C4-2B (cell line): ENCODE measurements around the gene MTF2.

ENCODE experiments used
- H3K27ac ChIP-seq: fragments of 450-650 bp; 2 replicates; pipeline ENCODE4 v1.5.1; 2017
- ZFX ChIP-seq: fragments of 450-650 bp; IDR thresholded peaks from 2 replicates; pipeline ENCODE4 v1.6.1; 2017
- TF ChIP-seq, protein P1 (sequence below): fragments of 450-650 bp; conservative IDR thresholded peaks from 2 replicates; pipeline ENCODE4 v1.5.1; 2017; ENCODE audit warnings: mild to moderate bottlenecking

MTF2 gene

DNA sequence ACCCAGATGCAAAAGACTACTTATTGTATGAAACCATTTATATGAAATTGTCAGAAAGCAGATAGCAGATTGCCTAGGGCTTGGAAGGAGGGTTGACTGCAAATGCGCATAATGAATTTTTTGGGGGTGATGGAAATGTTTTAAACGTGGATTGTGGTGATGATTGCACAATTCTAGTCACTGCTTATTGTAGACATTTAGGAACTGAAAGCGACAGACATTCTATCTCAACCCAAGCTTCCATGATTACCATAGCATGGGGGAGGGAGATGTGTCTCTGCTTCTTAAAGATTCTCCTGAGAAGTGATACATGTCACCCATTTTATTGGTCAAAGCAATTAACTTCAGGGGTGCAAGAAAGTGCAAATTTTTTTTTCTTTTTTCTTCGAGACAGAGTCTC lies 2.8 kb upstream of the MTF2 start:
- H3K27ac ChIP-seq: no peak overlapping the region
- TF ChIP-seq ZFX: no peak
- TF ChIP-seq, protein P1, sequence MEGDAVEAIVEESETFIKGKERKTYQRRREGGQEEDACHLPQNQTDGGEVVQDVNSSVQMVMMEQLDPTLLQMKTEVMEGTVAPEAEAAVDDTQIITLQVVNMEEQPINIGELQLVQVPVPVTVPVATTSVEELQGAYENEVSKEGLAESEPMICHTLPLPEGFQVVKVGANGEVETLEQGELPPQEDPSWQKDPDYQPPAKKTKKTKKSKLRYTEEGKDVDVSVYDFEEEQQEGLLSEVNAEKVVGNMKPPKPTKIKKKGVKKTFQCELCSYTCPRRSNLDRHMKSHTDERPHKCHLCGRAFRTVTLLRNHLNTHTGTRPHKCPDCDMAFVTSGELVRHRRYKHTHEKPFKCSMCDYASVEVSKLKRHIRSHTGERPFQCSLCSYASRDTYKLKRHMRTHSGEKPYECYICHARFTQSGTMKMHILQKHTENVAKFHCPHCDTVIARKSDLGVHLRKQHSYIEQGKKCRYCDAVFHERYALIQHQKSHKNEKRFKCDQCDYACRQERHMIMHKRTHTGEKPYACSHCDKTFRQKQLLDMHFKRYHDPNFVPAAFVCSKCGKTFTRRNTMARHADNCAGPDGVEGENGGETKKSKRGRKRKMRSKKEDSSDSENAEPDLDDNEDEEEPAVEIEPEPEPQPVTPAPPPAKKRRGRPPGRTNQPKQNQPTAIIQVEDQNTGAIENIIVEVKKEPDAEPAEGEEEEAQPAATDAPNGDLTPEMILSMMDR: no peak

DNA sequence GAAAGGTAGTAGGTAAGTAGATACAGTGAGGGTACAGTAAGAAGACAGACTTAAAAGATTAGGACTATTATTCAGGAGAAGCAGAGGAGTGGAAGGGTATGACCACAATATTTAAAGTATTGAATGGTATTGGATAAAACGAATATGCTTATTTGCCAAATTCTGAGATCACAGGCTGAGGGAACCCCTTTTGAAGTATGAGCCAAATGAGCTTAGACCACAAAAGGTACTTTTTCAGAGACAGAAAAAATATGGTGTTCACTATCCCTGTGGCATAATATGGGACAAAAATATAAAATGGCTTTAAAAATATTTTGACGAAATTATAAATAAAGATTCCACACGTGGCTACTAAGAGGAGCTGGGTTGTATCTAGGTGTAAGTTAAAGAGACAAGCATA lies 880 bp upstream of the MTF2 start:
- H3K27ac ChIP-seq: peak overlapping the region; percentile 90; the same call in 1 of the 2 replicates
- TF ChIP-seq, protein P1: no peak
- TF ChIP-seq ZFX: no peak

DNA sequence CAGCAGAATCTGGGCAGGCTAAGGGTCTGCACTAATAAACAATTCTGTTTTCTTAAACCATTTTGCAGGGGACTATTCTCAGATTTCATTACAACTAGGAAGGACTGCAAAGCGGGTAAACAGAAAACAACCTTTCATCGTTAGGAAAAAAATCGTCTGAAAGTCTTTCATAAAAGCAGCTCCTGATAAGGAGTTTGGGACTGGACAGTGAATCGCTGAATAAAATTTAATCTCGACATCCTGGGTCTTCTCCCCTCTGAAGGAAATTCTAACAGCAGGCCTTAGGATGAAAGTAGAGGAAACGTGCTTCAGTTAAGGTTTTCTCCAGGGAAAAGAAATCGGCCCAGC lies 471 bp upstream of the MTF2 start:
- TF ChIP-seq ZFX: no peak
- TF ChIP-seq, protein P1: no peak
- peak overlapping the region; percentile 90 for H3K27ac ChIP-seq

DNA sequence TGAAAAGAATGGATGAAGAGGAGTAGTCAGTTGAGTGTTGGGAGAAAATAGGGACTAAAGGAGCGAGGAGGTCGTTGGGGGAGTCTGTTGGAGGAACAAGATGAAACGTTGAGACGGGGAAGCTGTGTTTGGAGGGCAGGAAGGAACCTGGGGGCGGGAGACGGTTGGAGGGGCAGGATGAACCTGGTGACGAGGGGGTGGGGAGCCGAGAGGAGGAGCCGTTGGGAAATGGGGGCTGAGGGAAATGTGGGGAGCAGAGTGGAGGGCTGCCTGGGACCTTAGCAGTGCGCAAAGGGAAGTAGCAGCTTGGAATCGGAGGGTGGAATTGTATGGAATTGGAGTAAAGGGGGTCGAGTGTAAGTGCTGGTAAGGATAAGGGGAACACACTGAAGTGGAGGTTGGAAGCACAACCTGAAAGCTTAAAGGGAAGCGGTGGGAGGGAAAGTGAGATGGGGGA lies 630 bp downstream of the MTF2 start:
- TF ChIP-seq, protein P1: no peak
- no peak for TF ChIP-seq ZFX
- H3K27ac ChIP-seq: peak overlapping the region; percentile 90

DNA sequence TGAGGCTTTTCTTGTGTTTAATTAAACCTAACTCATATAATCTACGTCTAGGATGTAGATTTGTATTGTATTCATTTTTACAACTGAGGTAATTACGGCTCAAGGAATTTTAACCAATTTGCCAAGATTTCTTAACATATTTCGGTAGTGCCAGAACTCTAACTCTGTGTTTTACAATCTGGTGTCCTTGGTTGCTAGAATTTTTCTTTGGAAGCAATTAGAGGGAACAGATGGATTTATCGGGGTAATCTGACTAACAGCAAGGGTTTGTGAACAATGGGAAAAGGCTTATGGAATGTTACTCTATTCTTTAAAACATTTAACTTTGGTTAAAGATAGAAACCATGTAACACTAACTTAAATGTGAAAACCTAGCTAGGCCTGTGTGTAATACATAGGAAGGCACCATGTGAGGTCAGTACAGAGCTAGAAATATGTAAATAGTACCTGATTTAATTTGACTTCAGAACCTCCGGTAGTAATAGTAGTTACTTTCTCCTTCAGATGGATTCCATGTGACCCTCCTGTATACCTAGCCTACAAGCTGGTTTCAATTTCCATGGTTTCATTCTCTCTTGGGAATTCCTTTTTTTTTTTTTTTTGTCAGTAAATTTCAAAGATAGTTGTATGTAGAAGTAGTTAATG lies 1.2 kb downstream of the MTF2 start:
- TF ChIP-seq ZFX: no peak
- TF ChIP-seq, protein P1: peak; percentile 78
- peak overlapping the region; percentile 90 for H3K27ac ChIP-seq

DNA sequence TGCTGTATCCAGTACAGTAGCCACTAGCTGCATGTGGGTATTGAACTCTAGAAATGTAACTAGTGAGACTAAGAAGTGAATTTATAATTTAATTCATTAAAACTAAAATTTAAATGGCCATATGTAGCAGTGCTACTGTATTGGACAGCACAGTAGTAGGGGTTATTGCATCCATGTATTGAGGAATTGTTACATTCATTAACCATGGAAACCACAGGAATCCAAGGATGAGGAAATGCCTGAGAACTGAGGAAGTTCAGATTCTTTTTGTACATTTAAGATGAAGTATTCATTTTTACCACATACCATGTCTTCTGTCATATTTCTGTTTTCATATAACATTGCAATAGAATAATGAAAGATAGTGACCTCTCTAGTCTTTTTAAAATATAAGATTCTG lies 2.6 kb downstream of the MTF2 start:
- no peak overlapping the region for H3K27ac ChIP-seq
- no peak for TF ChIP-seq ZFX
- TF ChIP-seq, protein P1: no peak

DNA sequence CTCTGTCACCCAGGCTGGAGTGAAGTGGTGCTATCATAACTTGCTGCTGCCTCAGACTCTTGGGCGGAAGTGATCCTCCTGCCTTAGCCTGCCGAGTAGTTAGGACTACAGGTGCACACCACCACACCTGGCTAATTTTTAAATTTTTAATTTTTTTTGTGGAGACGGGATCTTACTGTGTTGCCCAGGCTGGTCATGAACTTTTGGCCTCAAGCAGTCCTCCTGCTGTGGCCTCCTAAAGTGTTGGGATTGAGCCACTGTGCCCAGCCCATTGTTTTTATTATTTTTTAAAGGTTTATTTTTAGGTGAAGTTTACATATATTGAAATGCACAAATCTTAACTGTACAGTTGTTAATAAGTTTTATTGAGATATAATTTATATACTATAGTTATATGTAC lies 3.2 kb downstream of the MTF2 start:
- H3K27ac ChIP-seq: no peak overlapping the region
- TF ChIP-seq, protein P1: no peak
- no peak for TF ChIP-seq ZFX
